Fibroblast of mammary gland (primary cell): Measurements from ENCODE around the gene KLHL5.
A peak's percentile ranks its signal among the peaks of the same experiment; 100 is the strongest.

Experiments used
- DNase-seq: peaks from one replicate; pipeline ENCODE4 v3.0.0-alpha.2; 2010; ENCODE audit warnings: low read depth
- H3K4me3 ChIP-seq: 2 replicates; pipeline ENCODE4 v1.5.1; 2011; ENCODE audit warnings: low read depth, mild to moderate bottlenecking, low read length, moderate library complexity; ENCODE audit not compliant: control insufficient read depth
- TF ChIP-seq, protein P1 (sequence below): conservative IDR thresholded peaks from 2 replicates; pipeline ENCODE4 v1.5.1; 2011; ENCODE audit warnings: low read depth, low read length, inconsistent platforms; ENCODE audit not compliant: control insufficient read depth, insufficient read depth

The KLHL5 gene

GRCh38 chr4:39078829-39079228 lies 16.8 kb downstream of the KLHL5 start:
- TF ChIP-seq, protein P1, sequence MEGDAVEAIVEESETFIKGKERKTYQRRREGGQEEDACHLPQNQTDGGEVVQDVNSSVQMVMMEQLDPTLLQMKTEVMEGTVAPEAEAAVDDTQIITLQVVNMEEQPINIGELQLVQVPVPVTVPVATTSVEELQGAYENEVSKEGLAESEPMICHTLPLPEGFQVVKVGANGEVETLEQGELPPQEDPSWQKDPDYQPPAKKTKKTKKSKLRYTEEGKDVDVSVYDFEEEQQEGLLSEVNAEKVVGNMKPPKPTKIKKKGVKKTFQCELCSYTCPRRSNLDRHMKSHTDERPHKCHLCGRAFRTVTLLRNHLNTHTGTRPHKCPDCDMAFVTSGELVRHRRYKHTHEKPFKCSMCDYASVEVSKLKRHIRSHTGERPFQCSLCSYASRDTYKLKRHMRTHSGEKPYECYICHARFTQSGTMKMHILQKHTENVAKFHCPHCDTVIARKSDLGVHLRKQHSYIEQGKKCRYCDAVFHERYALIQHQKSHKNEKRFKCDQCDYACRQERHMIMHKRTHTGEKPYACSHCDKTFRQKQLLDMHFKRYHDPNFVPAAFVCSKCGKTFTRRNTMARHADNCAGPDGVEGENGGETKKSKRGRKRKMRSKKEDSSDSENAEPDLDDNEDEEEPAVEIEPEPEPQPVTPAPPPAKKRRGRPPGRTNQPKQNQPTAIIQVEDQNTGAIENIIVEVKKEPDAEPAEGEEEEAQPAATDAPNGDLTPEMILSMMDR, result no peak
- no peak overlapping the region for H3K4me3 ChIP-seq
- no peak for DNase-seq

DNA sequence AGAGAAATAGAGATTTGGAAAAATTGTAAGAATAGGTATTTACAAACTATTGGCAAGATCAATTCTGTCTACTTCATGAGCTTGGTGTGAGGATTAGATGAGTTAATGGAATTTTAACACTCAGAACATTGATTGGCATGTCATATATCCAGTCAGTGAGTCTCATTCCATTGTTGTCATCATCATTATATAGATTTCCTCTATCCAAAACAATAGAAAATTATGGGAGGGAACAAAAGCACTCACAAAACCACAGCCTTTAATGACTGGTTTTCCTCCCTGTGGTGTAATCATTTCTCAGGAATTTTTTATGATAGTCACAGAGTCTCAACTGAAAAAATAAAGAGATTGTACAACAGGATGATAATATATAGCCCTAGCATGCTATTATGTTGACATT lies 21.1 kb downstream of the KLHL5 start:
- TF ChIP-seq, protein P1, result no peak
- DNase-seq, result peak; percentile 38
- no peak overlapping the region for H3K4me3 ChIP-seq

DNA sequence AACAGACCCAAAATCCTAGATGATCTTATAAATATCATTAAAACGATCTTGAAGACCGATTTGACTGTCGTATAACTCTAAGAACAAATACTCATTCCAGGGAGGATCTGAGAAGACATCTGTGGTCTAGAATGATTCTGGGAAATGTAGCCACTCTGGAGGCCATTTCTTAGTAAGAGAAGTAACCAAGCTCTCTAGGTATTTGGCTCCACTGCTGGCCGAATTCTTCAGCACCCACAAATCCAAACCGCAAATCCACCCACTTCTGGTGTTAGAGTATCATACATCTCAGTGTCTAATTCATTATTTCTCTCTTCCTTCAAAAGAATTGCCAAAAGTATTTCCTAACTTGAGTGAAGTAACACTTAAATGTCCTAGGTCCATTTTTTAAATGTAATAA lies 23.9 kb downstream of the KLHL5 start:
- TF ChIP-seq, protein P1, result no peak
- no peak overlapping the region for H3K4me3 ChIP-seq
- peak; percentile 89 for DNase-seq

DNA sequence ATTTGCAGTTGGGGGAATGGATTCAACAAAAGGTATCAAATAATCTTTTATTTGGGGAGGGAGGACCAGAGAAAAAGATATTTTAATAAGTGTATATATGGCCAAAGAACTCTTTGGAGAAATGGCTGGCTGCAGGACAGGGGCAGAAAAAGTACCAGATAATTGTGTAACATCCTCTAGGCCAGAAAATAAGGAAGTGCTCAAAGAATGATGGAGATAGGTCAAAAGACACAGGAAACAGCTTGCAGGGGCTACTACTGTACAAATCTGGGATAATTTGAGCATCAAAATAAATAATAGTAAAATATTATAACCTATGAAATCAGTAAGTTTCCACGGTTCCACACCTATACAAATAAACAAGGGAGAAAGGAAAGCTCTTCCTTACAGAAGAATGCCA lies 34.8 kb downstream of the KLHL5 start:
- TF ChIP-seq, protein P1, result no peak
- no peak for DNase-seq
- H3K4me3 ChIP-seq, result no peak overlapping the region

DNA sequence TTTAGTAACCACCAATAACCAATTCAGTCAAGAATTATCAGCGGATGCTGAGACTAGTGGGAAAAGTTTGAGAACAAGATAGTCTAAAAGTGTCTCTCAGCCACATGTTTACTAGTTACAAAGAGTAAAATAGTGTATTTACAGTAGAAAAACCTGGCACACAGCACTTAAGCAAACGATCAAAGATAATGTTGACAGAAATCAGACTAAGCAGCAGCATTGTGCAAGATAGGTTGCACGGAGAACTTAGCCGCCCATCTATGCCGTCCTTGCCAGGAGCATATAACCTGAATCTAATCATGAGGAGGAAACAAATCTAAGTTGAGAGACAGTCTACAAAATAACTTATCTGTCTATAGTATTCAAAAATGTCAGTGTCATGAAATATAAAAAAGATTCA lies 35.3 kb downstream of the KLHL5 start:
- TF ChIP-seq, protein P1, result no peak
- DNase-seq, result no peak
- H3K4me3 ChIP-seq, result no peak overlapping the region

- H3K4me3 ChIP-seq, result no peak overlapping the region
- TF ChIP-seq, protein P1, result no peak
- no peak for DNase-seq
Observed at GRCh38 chr4:39102297-39102696, 40.3 kb downstream of the KLHL5 start.

- no peak overlapping the region for H3K4me3 ChIP-seq
- peak; percentile 4 for DNase-seq
- TF ChIP-seq, protein P1, result no peak
Observed at GRCh38 chr4:39103291-39103690, 41.3 kb downstream of the KLHL5 start.
